Uterus (tissue), 2 donors: ENCODE data around the gene REL.

Source experiments
- POLR2A ChIP-seq, 2 donors: fragments of 450-650 bp; IDR thresholded peaks; one replicate each; pipeline ENCODE4 v1.6.1; 2016; ENCODE audit warnings: antibody characterized with exemption in 2 of 2, mild to moderate bottlenecking in 1 of 2, moderate library complexity in 1 of 2
- TF ChIP-seq, protein P1 (sequence below), 4 experiments: fragments of 200-600 bp in 2 of 4; fragments of 450-650 bp in 2 of 4; sonication (generic) in 2 of 4; IDR thresholded peaks; one replicate each; pipeline ENCODE4 v1.5.1; 2016 to 2019; ENCODE audit warnings: antibody characterized with exemption in 4 of 4, mild to moderate bottlenecking in 2 of 4, moderate library complexity in 1 of 4

DNA sequence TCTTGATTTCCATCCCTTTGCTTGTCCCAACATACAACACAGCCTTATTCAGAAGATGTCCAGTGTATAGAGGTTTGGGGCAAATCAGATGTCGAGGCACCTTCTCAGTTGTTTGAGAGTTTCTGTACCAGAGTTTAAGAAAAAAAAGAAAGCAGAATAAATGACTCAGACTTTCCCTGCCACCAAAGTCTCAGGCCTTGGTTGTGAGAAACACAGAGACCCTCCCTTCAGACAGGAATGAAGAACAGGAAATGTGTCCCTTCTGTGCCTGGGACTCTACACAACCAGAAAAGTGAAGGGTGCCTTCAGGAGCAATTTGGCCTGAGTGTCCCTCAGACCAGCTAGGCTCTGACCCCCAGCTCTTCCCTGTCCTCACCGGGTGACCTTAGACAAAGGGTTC, 37.3 kb upstream of the REL start:
- TF ChIP-seq, protein P1, sequence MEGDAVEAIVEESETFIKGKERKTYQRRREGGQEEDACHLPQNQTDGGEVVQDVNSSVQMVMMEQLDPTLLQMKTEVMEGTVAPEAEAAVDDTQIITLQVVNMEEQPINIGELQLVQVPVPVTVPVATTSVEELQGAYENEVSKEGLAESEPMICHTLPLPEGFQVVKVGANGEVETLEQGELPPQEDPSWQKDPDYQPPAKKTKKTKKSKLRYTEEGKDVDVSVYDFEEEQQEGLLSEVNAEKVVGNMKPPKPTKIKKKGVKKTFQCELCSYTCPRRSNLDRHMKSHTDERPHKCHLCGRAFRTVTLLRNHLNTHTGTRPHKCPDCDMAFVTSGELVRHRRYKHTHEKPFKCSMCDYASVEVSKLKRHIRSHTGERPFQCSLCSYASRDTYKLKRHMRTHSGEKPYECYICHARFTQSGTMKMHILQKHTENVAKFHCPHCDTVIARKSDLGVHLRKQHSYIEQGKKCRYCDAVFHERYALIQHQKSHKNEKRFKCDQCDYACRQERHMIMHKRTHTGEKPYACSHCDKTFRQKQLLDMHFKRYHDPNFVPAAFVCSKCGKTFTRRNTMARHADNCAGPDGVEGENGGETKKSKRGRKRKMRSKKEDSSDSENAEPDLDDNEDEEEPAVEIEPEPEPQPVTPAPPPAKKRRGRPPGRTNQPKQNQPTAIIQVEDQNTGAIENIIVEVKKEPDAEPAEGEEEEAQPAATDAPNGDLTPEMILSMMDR (IDR thresholded peaks at IDR 0.05), result no peak
- no peak for TF ChIP-seq POLR2A (IDR thresholded peaks at IDR 0.05)
